ENCODE measurements around the gene MAT2B. TPM values are rescaled to one million over a fixed set of nuclear protein-coding genes. Genes with fewer than 3 reads are reported as not detected.

Gene MAT2B
- total and polyA plus RNA-seq, 2 of the 8 experiments (the other 6 are each of a cell fraction or from before 2014, with no cell fraction given), result 33.9 to 65.2 TPM

DNA sequence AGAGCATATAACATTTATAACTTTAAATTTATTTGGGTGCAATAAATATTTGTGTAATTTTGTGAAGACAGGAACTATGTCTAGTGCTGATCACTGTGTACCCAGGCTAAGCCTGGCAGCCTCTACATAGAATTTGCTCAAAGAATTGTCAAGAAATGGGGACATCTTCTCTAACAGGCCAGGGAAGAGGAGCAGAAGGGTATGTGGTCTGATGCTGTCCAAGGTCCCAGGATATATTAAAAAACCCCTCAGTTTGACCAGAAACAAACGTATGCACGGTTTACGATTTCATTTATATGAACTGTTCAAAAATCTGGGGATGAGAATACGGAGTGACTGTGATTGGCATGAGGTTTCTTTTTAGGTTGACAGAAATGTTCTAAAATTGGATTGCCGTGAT, 55.9 kb downstream of the MAT2B start:
- 90% methylated on average over 5 of the region's 5 CpGs; no CpG with 5 or more reads in 1 of the 2 experiments for WGBS, 2 experiments (ENCODE audit: extremely low coverage in 1 of 2, insufficient coverage in 1 of 2, insufficient read length in 1 of 2, insufficient replicate concordance in 2 of 2, low coverage in 1 of 2, low lambda C conversion rate in 2 of 2, missing lambda C conversion rate in 1 of 2)
- Histone ChIP-seq H3K4me3 (ENCODE audit: extremely low read depth in 1 of 4, insufficient read depth in 2 of 4, low read depth in 3 of 4, low read length in 4 of 4) (no peak overlapping the region), H3K23ac (ENCODE audit: insufficient read length) (no peak overlapping the region), H2BK20ac (ENCODE audit: low read length) (no peak overlapping the region), H4K8ac (ENCODE audit: extremely low read depth, insufficient read depth, low read length) (no peak overlapping the region), H3K79me1 (ENCODE audit: low read depth, low read length) (no peaks in the 10 kb centered on the region), H3K9ac (replicated peaks in 1 of 4; ENCODE audit: extremely low read depth in 1 of 4, low read depth in 3 of 4, low read length in 3 of 4) (no peak overlapping the region), H3K23me2 (ENCODE audit: low read depth, low read length) (peaks cover 5% of the 10 kb centered on the region), H3K56ac (replicated peaks; ENCODE audit: insufficient read length, low read depth, low read length) (no peak overlapping the region), H2AFZ (ENCODE audit: low read length) (no peak overlapping the region), H4K5ac (ENCODE audit: insufficient read length, low read depth, low read length) (no peak overlapping the region), H2BK5ac (ENCODE audit: low read depth, low read length) (no peak overlapping the region), H3K4me1 (replicated peaks in 1 of 4; ENCODE audit: control insufficient read depth in 3 of 4, insufficient read depth in 4 of 4, low read length in 3 of 4) (peaks cover 8 to 18% (median 12%) of the 10 kb centered on the region in 4 experiments; a peak in 6 of 7 replicates), H3K18ac (ENCODE audit: extremely low read depth, low read length) (no peak overlapping the region), H3K79me2 (ENCODE audit: control insufficient read depth in 1 of 2, insufficient read depth in 2 of 2, low read length in 2 of 2) (no peaks in the 10 kb centered on the region), H2BK120ac (replicated peaks; ENCODE audit: low read depth, low read length) (no peak overlapping the region), H2AK5ac (ENCODE audit: low read depth, low read length) (no peak overlapping the region), H3K9me3 (ENCODE audit: insufficient read depth in 2 of 2, low read depth in 1 of 2, low read length in 1 of 2) (0 out of 4 replicates have a peak, but pooled peaks cover 0 to 3% of the 10 kb centered on the region in 2 experiments), H3K14ac (ENCODE audit: insufficient read length) (no peak overlapping the region), H3K4me2 (ENCODE audit: insufficient read depth in 1 of 2, low read depth in 2 of 2, low read length in 2 of 2) (no peak overlapping the region), H4K20me1 (replicated peaks in 1 of 2; ENCODE audit: control insufficient read depth in 1 of 2, insufficient read depth in 2 of 2, low read length in 2 of 2) (no peaks in the 10 kb centered on the region), H3K27me3 (replicated peaks in 1 of 4; ENCODE audit: control insufficient read depth in 3 of 4, extremely low read depth in 1 of 4, insufficient read depth in 3 of 4, low read length in 3 of 4) (peaks cover 0 to 10% (median 7%) of the 10 kb centered on the region in 4 experiments; a peak in 3 of 7 replicates), H4K91ac (replicated peaks; ENCODE audit: insufficient read length, low read length) (no peak overlapping the region), H3K36me3 (ENCODE audit: control insufficient read depth in 2 of 4, insufficient read depth in 4 of 4, low read length in 3 of 4) (no peaks in the 10 kb centered on the region), H3K27ac (ENCODE audit: low read depth, low read length) (no peak overlapping the region), H3K4ac (replicated peaks; ENCODE audit: insufficient read length, low read depth, low read length) (no peak overlapping the region), H2BK15ac (ENCODE audit: low read length) (no peak overlapping the region), H2BK12ac (ENCODE audit: low read depth, low read length) (no peak overlapping the region)
- TF ChIP-seq RFX5 (IDR thresholded peaks at IDR 0.05; ENCODE audit: borderline replicate concordance, low read depth, low read length), result no peak
- TF ChIP-seq FOSL1 (IDR thresholded peaks at IDR 0.05; ENCODE audit: insufficient read depth, low read depth, low read length), result no peak
- TF ChIP-seq CBX5 (IDR thresholded peaks at IDR 0.05; ENCODE audit: low read depth, low read length), result no peak
- TF ChIP-seq GABPA (IDR thresholded peaks at IDR 0.05; ENCODE audit: borderline replicate concordance, insufficient read depth, low read length), result no peak
- no peak for TF ChIP-seq POLR2A (IDR thresholded peaks at IDR 0.05; ENCODE audit: control extremely low read depth in 1 of 2, low read depth in 2 of 2, low read length in 2 of 2)
- no peak for TF ChIP-seq EP300 (IDR thresholded peaks at IDR 0.05; ENCODE audit: borderline replicate concordance in 1 of 2, low read depth in 2 of 2, low read length in 2 of 2)
- TF ChIP-seq SP4 (IDR thresholded peaks at IDR 0.05; ENCODE audit: low read length), result no peak
- no peak for TF ChIP-seq RXRA (IDR thresholded peaks at IDR 0.05; ENCODE audit: insufficient read depth, low read depth, low read length)
- TF ChIP-seq MAFK (IDR thresholded peaks at IDR 0.05; ENCODE audit: low read depth, low read length), result no peak
- TF ChIP-seq POLR2AphosphoS5 (IDR thresholded peaks at IDR 0.05; ENCODE audit: low read depth, low read length), result no peak
- no peak for TF ChIP-seq HDAC2 (IDR thresholded peaks at IDR 0.05; ENCODE audit: borderline replicate concordance in 1 of 2, low read depth in 2 of 2, low read length in 2 of 2)
- no peak for TF ChIP-seq SAP30 (IDR thresholded peaks at IDR 0.05; ENCODE audit: insufficient read depth, insufficient replicate concordance, low read length)
- TF ChIP-seq KDM1A (IDR thresholded peaks at IDR 0.05; ENCODE audit: borderline replicate concordance, low read length), result no peak
- TF ChIP-seq NRF1 (IDR thresholded peaks at IDR 0.05; ENCODE audit: low read depth, low read length), result no peak
- ChIA-PET POLR2A (ENCODE audit: partially characterized antibody) (no interaction called here), CTCF (ENCODE audit: partially characterized antibody) (interaction anchor here (0.6 kb wide), 1 partner anchor 104 kb away, joined by 3 read pairs; no protein-coding TSS in a partner anchor)
- DNase-seq (ENCODE audit: low read depth in 1 of 2, low spot score in 2 of 2) (no peak), FAIRE-seq (no peak)
